ENCODE measurements around the gene CEP72. TPM values are rescaled to one million over a fixed set of nuclear protein-coding genes. Genes with fewer than 3 reads are reported as not detected.

CEP72 gene
- total and polyA plus RNA-seq, 10 of the 15 experiments (the other 5 are each of a cell fraction or from before 2014, with no cell fraction given) = 0.35 to 13.5 (median 8.3) TPM

DNA sequence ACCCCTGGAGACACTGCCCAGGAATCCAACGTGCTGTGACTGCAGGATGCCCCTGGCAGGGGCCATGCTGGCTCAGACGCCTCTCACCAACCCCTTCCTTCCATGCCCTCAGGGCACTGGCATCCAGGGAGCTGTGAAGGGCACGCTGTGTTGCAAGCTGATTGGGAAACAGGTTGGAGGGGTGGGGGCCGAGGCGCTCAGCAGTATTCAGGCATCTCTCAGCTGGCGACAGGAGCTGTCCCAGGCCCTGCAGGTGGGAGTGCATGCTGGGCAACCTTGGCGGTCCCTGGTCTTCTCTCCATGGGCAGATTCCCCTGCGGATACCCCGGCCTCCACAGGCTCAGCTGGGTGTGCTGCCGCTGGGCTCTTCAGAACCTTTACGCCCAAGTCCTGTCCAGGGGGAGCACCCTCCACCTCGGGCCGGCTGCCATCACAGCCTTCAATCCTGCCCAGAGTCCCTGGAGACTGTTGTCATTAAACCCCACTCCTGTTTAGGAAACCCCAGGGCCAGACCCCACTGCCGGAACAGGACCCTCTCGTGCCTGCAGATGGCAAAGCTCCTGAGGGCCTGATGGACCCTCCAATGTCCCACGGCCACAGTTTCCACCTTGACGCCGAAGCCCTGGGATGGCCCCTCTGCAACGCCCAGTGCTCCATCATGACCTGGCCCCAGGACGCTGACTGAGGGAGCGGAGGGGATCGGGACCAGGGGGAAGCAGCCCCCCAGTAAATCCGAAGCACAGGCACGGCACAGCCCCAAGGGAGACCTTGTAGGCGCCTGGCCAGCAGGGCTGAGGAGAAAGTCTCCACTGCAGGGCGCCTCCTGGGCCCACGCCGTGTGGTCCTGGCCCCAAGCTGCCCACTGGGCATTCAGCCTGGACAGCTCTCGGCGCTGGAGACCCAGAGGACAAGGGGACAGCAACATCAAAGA, 71.7 kb downstream of the CEP72 start:
- Histone ChIP-seq H3K9ac (ENCODE audit: control insufficient read depth, insufficient read depth, low read length) (no peak overlapping the region), H3K4me2 (ENCODE audit: control insufficient read depth, insufficient read depth) (no peak overlapping the region), H3K4me3 (no peak overlapping the region), H4K20me1 (ENCODE audit: control insufficient read depth, insufficient read depth) (no peaks in the 10 kb centered on the region), H3K4me1 (ENCODE audit: control insufficient read depth, insufficient read depth, low read length) (no peaks in the 10 kb centered on the region), H3K9me3 (replicated peaks; ENCODE audit: control insufficient read depth, insufficient read depth, low read length) (no peaks in the 10 kb centered on the region), H3K27me3 (replicated peaks in 1 of 2; ENCODE audit: control insufficient read depth in 2 of 2, insufficient read depth in 2 of 2, low read length in 1 of 2) (no peaks in the 10 kb centered on the region), H3K27ac (ENCODE audit: control insufficient read depth, insufficient read depth) (no peak overlapping the region), H2AFZ (ENCODE audit: control insufficient read depth, low read depth, low read length) (no peak overlapping the region), H3K36me3 (ENCODE audit: control insufficient read depth in 2 of 2, insufficient read depth in 2 of 2, low read length in 1 of 2) (no peaks in the 10 kb centered on the region), H3K79me2 (ENCODE audit: control insufficient read depth, insufficient read depth, low read length) (no peaks in the 10 kb centered on the region)
- intact Hi-C loops (cut with micrococcal nuclease; ENCODE audit: unreplicated experiment) (no loop called here), in situ Hi-C loops (cut with MboI) (loop anchor here (5.0 kb wide), 1 partner anchor 93 kb away; no protein-coding TSS in a partner anchor)
- ATAC-seq = no peak; the same call in 2 of the 3 replicates
- TF ChIP-seq CREM (IDR thresholded peaks at IDR 0.05; ENCODE audit: low read depth) = no peak
- 38% methylated on average over 30 of the region's 30 CpGs for WGBS (ENCODE audit: insufficient coverage, insufficient replicate concordance, low lambda C conversion rate, missing lambda C conversion rate)
- ChIA-PET SMC1A (ENCODE audit: uncharacterized antibody, unreplicated experiment) (no interaction called here), CTCF (no interaction called here), POLR2A (no interaction called here), RAD21 (ENCODE audit: unreplicated experiment) (no interaction called here)
- no peak for FAIRE-seq
- no TSS peak for BruUV-seq (replicated peaks)
- no peak for DNase-seq (ENCODE audit: low read depth, low spot score)

DNA sequence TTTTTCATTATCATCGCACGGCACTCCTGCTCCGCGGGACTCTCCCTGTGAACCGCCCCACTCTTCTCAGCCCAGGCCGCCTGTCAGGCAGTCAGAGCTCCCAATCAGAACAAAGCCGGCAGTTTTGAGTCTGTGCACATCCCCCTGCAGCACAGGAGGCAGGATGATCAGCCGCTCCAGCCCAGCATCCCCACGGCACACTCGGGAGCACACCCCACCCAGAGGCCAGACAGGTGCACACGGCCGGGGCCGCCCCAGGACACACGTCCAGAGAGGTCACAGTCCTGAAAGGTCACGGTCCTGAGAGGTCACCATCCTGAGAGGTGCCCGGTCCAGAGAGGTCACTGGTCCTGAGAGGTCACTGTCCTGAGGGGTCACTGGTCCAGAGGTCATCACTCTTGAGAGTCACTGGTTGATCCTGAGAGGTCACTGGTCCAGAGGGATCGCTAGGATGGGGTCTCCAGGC, 72.6 kb downstream of the CEP72 start:
- ChIA-PET CTCF (no interaction called here), SMC1A (ENCODE audit: uncharacterized antibody, unreplicated experiment) (no interaction called here), POLR2A (no interaction called here), RAD21 (ENCODE audit: unreplicated experiment) (no interaction called here)
- H3K4me1 ChIP-seq (ENCODE audit: control insufficient read depth, insufficient read depth, low read length) = no peaks in the 10 kb centered on the region
- no peak overlapping the region for H3K4me3 ChIP-seq
- BruUV-seq (replicated peaks) = no TSS peak
- H3K4me2 ChIP-seq (ENCODE audit: control insufficient read depth, insufficient read depth) = no peak overlapping the region
- in situ Hi-C loops (cut with MboI) (loop anchor here (5.0 kb wide), 1 partner anchor 93 kb away; no protein-coding TSS in a partner anchor), intact Hi-C loops (cut with micrococcal nuclease; ENCODE audit: unreplicated experiment) (no loop called here)
- DNase-seq (ENCODE audit: low read depth, low spot score) (no peak), FAIRE-seq (no peak), ATAC-seq (no peak)
- H3K79me2 ChIP-seq (ENCODE audit: control insufficient read depth, insufficient read depth, low read length) = no peaks in the 10 kb centered on the region
- H3K9ac ChIP-seq (ENCODE audit: control insufficient read depth, insufficient read depth, low read length) = no peak overlapping the region
- no peaks in the 10 kb centered on the region for H3K9me3 ChIP-seq (replicated peaks; ENCODE audit: control insufficient read depth, insufficient read depth, low read length)
- H3K36me3 ChIP-seq (ENCODE audit: control insufficient read depth in 2 of 2, insufficient read depth in 2 of 2, low read length in 1 of 2) = no peaks in the 10 kb centered on the region
- H3K27ac ChIP-seq (ENCODE audit: control insufficient read depth, insufficient read depth) = no peak overlapping the region
- no peaks in the 10 kb centered on the region for H3K27me3 ChIP-seq (replicated peaks in 1 of 2; ENCODE audit: control insufficient read depth in 2 of 2, insufficient read depth in 2 of 2, low read length in 1 of 2)
- WGBS (ENCODE audit: insufficient coverage, insufficient replicate concordance, low lambda C conversion rate, missing lambda C conversion rate) = 42% methylated on average over 17 of the region's 17 CpGs
- H4K20me1 ChIP-seq (ENCODE audit: control insufficient read depth, insufficient read depth) = no peaks in the 10 kb centered on the region
- no peak overlapping the region for H2AFZ ChIP-seq (ENCODE audit: control insufficient read depth, low read depth, low read length)
- TF ChIP-seq SUZ12 (IDR thresholded peaks at IDR 0.05; ENCODE audit: unreplicated experiment) = no peak
- no peak for TF ChIP-seq BHLHE40 (IDR thresholded peaks at IDR 0.05; ENCODE audit: borderline replicate concordance in 1 of 2, low read depth in 2 of 2, low read length in 1 of 2)
- no peak for TF ChIP-seq NBN (IDR thresholded peaks at IDR 0.05)
- TF ChIP-seq TCF3 (IDR thresholded peaks at IDR 0.05; ENCODE audit: borderline replicate concordance, insufficient read depth, low read depth, low read length) = no peak
- no peak for TF ChIP-seq LARP7 (IDR thresholded peaks at IDR 0.05)
- TF ChIP-seq, protein P1, sequence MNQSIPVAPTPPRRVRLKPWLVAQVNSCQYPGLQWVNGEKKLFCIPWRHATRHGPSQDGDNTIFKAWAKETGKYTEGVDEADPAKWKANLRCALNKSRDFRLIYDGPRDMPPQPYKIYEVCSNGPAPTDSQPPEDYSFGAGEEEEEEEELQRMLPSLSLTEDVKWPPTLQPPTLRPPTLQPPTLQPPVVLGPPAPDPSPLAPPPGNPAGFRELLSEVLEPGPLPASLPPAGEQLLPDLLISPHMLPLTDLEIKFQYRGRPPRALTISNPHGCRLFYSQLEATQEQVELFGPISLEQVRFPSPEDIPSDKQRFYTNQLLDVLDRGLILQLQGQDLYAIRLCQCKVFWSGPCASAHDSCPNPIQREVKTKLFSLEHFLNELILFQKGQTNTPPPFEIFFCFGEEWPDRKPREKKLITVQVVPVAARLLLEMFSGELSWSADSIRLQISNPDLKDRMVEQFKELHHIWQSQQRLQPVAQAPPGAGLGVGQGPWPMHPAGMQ (IDR thresholded peaks at IDR 0.05; ENCODE audit: borderline replicate concordance) = no peak
- TF ChIP-seq ZBED1 (IDR thresholded peaks at IDR 0.05; ENCODE audit: borderline replicate concordance) = no peak
- TF ChIP-seq, protein P2, sequence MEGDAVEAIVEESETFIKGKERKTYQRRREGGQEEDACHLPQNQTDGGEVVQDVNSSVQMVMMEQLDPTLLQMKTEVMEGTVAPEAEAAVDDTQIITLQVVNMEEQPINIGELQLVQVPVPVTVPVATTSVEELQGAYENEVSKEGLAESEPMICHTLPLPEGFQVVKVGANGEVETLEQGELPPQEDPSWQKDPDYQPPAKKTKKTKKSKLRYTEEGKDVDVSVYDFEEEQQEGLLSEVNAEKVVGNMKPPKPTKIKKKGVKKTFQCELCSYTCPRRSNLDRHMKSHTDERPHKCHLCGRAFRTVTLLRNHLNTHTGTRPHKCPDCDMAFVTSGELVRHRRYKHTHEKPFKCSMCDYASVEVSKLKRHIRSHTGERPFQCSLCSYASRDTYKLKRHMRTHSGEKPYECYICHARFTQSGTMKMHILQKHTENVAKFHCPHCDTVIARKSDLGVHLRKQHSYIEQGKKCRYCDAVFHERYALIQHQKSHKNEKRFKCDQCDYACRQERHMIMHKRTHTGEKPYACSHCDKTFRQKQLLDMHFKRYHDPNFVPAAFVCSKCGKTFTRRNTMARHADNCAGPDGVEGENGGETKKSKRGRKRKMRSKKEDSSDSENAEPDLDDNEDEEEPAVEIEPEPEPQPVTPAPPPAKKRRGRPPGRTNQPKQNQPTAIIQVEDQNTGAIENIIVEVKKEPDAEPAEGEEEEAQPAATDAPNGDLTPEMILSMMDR (IDR thresholded peaks at IDR 0.05 in 2 of 3, conservative IDR thresholded peaks at IDR 0.05 in 1 of 3; ENCODE audit: control insufficient read depth in 2 of 3, extremely low read depth in 1 of 3, insufficient read depth in 1 of 3, low read depth in 3 of 3, low read length in 3 of 3) = no peak

Measured in GM12878 (cell line).